GM12878 (cell line): Measurements from ENCODE around the gene MRPL23. TPM values are rescaled to one million over a fixed set of nuclear protein-coding genes. Genes with fewer than 3 reads are reported as not detected.

ENCODE experiments used
- ATAC-seq: fragments of 200-7000 bp; cut with Tn5 transposase; 3 replicates; pipeline ENCODE4 v1.9.1; 2020; ENCODE audit warnings: mild to moderate bottlenecking, moderate library complexity
- BruUV-seq: library from RNA; stranded (reverse); fragments of 400-500 nt; replicated peaks from 2 replicates; lab custom pipeline; 2021; lab: Mats Ljungman, UMichigan
- CTCF ChIA-PET: fragments of 300-600 bp; sonication (Branson Sonifier 250); formaldehyde crosslinking; extraction: SDS; loops from one replicate; lab custom pipeline; 2021; ENCODE audit warnings: inconsistent platforms; lab: Yijun Ruan, JAX
- POLR2A ChIA-PET: fragments of 350-600 bp; formaldehyde crosslinking; extraction: SDS; loops from one replicate; lab custom pipeline; 2021; ENCODE audit warnings: inconsistent platforms; lab: Charles Lee
- RAD21 ChIA-PET: fragments of 300-600 bp; sonication (Branson Sonifier 250); formaldehyde crosslinking; loops from one replicate; lab custom pipeline; 2023; ENCODE audit warnings: antibody characterized with exemption; ENCODE audit not compliant: unreplicated experiment; lab: Charles Lee
- SMC1A ChIA-PET: fragments of 300-600 bp; sonication (Branson Sonifier 250); formaldehyde crosslinking; loops from one replicate; lab custom pipeline; 2023; ENCODE audit not compliant: unreplicated experiment, uncharacterized antibody; lab: Charles Lee
- DNase-seq: peaks from one replicate; pipeline ENCODE4 v3.0.0-alpha.2; 2011; ENCODE audit warnings: low read depth, low spot score
- FAIRE-seq: peaks from 3 replicates; lab custom pipeline; 2011; peaks lifted over from hg19 to GRCh38; lab: Jason Lieb, UNC
- H2AFZ ChIP-seq: 2 replicates; pipeline ENCODE4 v1.6.0; 2011; ENCODE audit warnings: low read depth, low read length, control low read depth; ENCODE audit not compliant: control insufficient read depth
- H3K27ac ChIP-seq: 2 replicates; pipeline ENCODE4 v1.5.1; 2011; ENCODE audit warnings: control low read depth; ENCODE audit not compliant: control insufficient read depth, insufficient read depth
- H3K27me3 ChIP-seq, 2 experiments: replicated peaks in 1 of 2; 2 replicates each; pipeline versions ENCODE4 v1.6.0 to v1.6.1; 2011; ENCODE audit warnings: low read length in 1 of 2; ENCODE audit not compliant: control insufficient read depth in 2 of 2, insufficient read depth in 2 of 2
- H3K36me3 ChIP-seq, 2 experiments: 2 replicates each; pipeline ENCODE4 v1.5.1; 2011; ENCODE audit warnings: low read length in 1 of 2; ENCODE audit not compliant: control insufficient read depth in 2 of 2, insufficient read depth in 2 of 2
- H3K4me1 ChIP-seq: 2 replicates; pipeline ENCODE4 v1.6.1; 2011; ENCODE audit warnings: mild to moderate bottlenecking, low read length, moderate library complexity, mixed read lengths; ENCODE audit not compliant: control insufficient read depth, insufficient read depth
- H3K4me2 ChIP-seq: 2 replicates; pipeline ENCODE4 v1.6.0; 2011; ENCODE audit warnings: control low read depth; ENCODE audit not compliant: control insufficient read depth, insufficient read depth
- H3K4me3 ChIP-seq: fragments of 200-600 bp; sonication (generic); 2 replicates; pipeline ENCODE4 v1.5.1; 2016
- H3K79me2 ChIP-seq: 2 replicates; pipeline ENCODE4 v1.6.0; 2011; ENCODE audit warnings: low read length; ENCODE audit not compliant: control insufficient read depth, insufficient read depth
- H3K9ac ChIP-seq: 2 replicates; pipeline ENCODE4 v1.8.0; 2011; ENCODE audit warnings: low read length, control low read depth, mixed read lengths; ENCODE audit not compliant: control insufficient read depth, insufficient read depth
- H3K9me3 ChIP-seq: replicated peaks from 3 replicates; pipeline ENCODE4 v1.5.1; 2011; ENCODE audit warnings: mild to moderate bottlenecking, low read length; ENCODE audit not compliant: control insufficient read depth, insufficient read depth
- H4K20me1 ChIP-seq: 2 replicates; pipeline ENCODE4 v1.6.0; 2011; ENCODE audit not compliant: control insufficient read depth, insufficient read depth
- BMI1 ChIP-seq: fragments of 450-650 bp; IDR thresholded peaks from 2 replicates; pipeline ENCODE4 v1.6.1; 2016; ENCODE audit warnings: mild to moderate bottlenecking, moderate library complexity, borderline replicate concordance
- FOXM1 ChIP-seq: IDR thresholded peaks from 2 replicates; pipeline ENCODE4 v1.6.1; 2012; ENCODE audit warnings: low read depth, mild to moderate bottlenecking, inconsistent platforms, low read length, moderate library complexity
- MAX ChIP-seq: IDR thresholded peaks from 2 replicates; pipeline ENCODE4 v1.6.1; 2012; ENCODE audit warnings: low read depth, low read length, improper control_type of control experiment
- MEF2B ChIP-seq: fragments of 450-650 bp; IDR thresholded peaks from 2 replicates; pipeline ENCODE4 v1.6.1; 2018; ENCODE audit warnings: mild to moderate bottlenecking, moderate library complexity; ENCODE audit not compliant: partially characterized antibody, poor library complexity, severe bottlenecking
- PKNOX1 ChIP-seq: fragments of 450-650 bp; IDR thresholded peaks from 2 replicates; pipeline ENCODE4 v1.6.1; 2016; ENCODE audit warnings: mild to moderate bottlenecking
- POLR2A ChIP-seq: IDR thresholded peaks from 2 replicates; pipeline ENCODE4 v1.6.1; 2011; ENCODE audit warnings: low read depth, mild to moderate bottlenecking, low read length
- ZBTB11 ChIP-seq: fragments of 450-650 bp; formaldehyde crosslinking; IDR thresholded peaks from 2 replicates; pipeline ENCODE4 v1.5.0; 2022; ENCODE audit warnings: mild to moderate bottlenecking, missing genetic modification characterization
- ZNF687 ChIP-seq: fragments of 450-650 bp; IDR thresholded peaks from 2 replicates; pipeline ENCODE4 v1.6.1; 2017; ENCODE audit warnings: mild to moderate bottlenecking, moderate library complexity
- WGBS: methylation state at CpG from one replicate; pipeline ENCODE4 v1.1.6; 2016; ENCODE audit warnings: low lambda C conversion rate; ENCODE audit not compliant: insufficient replicate concordance, insufficient coverage; ENCODE audit errors: missing lambda C conversion rate; 5-methylcytosine and 5-hydroxymethylcytosine counted together
- in situ Hi-C: fragments of 300-500 bp; cut with MboI; formaldehyde crosslinking; loops from 9 replicates; pipeline ENCODE4 v1.14.3; 2018; ENCODE audit warnings: mixed read lengths
- intact Hi-C: fragments of 100-400 bp; cut with micrococcal nuclease; formaldehyde crosslinking; loops from one replicate; pipeline ENCODE4 v1.14.2; 2022; ENCODE audit not compliant: unreplicated experiment
- polyA plus RNA-seq, 11 experiments: library from polyadenylated mRNA; depleted of rRNA in 4 of 11; unstranded in 6 of 11; stranded (reverse) in 5 of 11; fragments of >200 nt; fragmentation: Nextera tagmentation in 4 of 11; fragmentation: Illumina TruSeq in 1 of 11; extraction: Ambion mirVana in 4 of 11; extraction: Trizol in 1 of 11; gene quantifications; 1 replicate in 1 of 11; 2 replicates in 10 of 11; pipeline versions ENCODE4 v1.2.1 to v1.2.3, GENCODE V29; 2011 to 2016; ENCODE audit warnings: inconsistent platforms in 2 of 11, missing spikeins in 2 of 11, low read depth in 1 of 11
- total RNA-seq, 4 experiments: library from RNA; depleted of rRNA in 3 of 4; stranded (reverse); fragments of >200 nt in 3 of 4; fragmentation: Illumina TruSeq in 1 of 4; extraction: Trizol in 1 of 4; gene quantifications; 2 replicates each; pipeline versions ENCODE4 v1.2.1 to v1.2.3, GENCODE V29; 2013 to 2021

The MRPL23 gene
- total and polyA plus RNA-seq, 10 of the 15 experiments (the other 5 are each of a cell fraction or from before 2014, with no cell fraction given) = 1.6 to 207 (median 126) TPM

- TF ChIP-seq ZNF687 (no peak), MEF2B (no peak), BMI1 (no peak)
These were observed 40.3 kb upstream of the MRPL23 start (continued) for GRCh38 chr11:1906611-1907423.

- ChIA-PET CTCF (interaction anchor here (2.1 kb wide), 1 partner anchor 26 kb away, joined by 8 read pairs; no protein-coding TSS in a partner anchor), RAD21 (no interaction called here), SMC1A (no interaction called here), POLR2A (no interaction called here)
- Histone ChIP-seq H3K9ac (no peak overlapping the region), H3K79me2 (no peaks in the 10 kb centered on the region), H3K9me3 (no peaks in the 10 kb centered on the region), H3K4me3 (no peak overlapping the region), H3K27me3 (no peaks in the 10 kb centered on the region; a peak in 1 of 4 replicates), H3K4me1 (no peaks in the 10 kb centered on the region), H4K20me1 (no peaks in the 10 kb centered on the region), H2AFZ (no peak overlapping the region), H3K36me3 (no peaks in the 10 kb centered on the region), H3K27ac (no peak overlapping the region), H3K4me2 (no peak overlapping the region)
- no TSS peak for BruUV-seq
- FAIRE-seq (no peak), ATAC-seq (no peak), DNase-seq (no peak)
- 63% methylated on average over 9 of the region's 9 CpGs for WGBS
- no peak for TF ChIP-seq PKNOX1
- no peak for TF ChIP-seq MAX
- no peak for TF ChIP-seq FOXM1
- TF ChIP-seq POLR2A = no peak
- no peak for TF ChIP-seq ZBTB11 (CRISPR knock-in tag)
- in situ Hi-C loops (no loop called here), intact Hi-C loops (no loop called here)
These were observed 38.5 kb upstream of the MRPL23 start for GRCh38 chr11:1908618-1909017.
